DMS53 treated with DMSO at 0.1 percent for 48 hours (cell line): Measurements from ENCODE around the gene FGF14.
"Not testable (repeated sequence)": the region's sequence is repeated elsewhere in the genome, so short reads cannot be mapped to it uniquely, and the experiment has no call there.

ENCODE experiments used
- DNase-seq: peaks from one replicate; lab custom pipeline; 2025; ENCODE audit not compliant: unreplicated experiment; lab: John Stamatoyannopoulos, UW

The FGF14 gene

DNA sequence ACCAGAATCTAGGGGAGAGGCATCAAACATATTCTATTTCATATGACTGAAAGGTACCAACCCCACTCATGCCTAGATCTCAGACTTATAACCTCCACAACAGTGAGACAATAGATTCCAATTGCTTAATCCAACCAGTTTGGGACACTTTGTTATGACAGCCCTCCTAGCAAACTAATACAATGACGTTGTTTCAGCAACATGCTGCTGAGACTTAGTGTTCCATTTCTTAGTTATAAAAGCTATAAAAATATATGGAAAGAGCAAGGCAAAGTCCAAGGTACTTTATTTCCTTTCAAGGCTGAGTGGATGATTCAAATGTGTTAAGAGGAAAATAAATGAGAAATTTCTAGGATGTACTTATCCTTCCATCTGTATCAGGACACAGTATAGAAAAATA lies 352.0 kb downstream of the FGF14 start:
- no peak for DNase-seq

- DNase-seq = no peak
These were observed 356.1 kb downstream of the FGF14 start for GRCh38 chr13:102045731-102046130.

DNA sequence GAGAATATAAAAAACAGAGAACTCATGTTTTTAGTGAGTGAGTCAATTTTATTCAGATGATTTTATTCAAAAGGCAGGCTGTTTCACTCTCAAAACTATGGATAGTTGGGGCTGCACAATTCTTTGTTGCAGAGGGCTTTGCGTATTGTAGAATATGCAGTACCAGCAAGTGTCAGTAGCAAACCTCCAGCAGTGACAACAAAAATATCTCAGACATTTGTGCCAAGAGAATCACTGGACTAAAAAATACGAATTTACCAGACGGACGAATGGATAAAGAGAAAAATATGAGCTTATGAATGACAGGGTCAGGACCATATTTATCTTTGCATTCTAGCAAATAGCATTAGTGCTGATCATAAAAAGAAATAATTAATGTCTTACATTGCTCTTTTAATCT lies 359.1 kb downstream of the FGF14 start:
- no peak for DNase-seq

DNA sequence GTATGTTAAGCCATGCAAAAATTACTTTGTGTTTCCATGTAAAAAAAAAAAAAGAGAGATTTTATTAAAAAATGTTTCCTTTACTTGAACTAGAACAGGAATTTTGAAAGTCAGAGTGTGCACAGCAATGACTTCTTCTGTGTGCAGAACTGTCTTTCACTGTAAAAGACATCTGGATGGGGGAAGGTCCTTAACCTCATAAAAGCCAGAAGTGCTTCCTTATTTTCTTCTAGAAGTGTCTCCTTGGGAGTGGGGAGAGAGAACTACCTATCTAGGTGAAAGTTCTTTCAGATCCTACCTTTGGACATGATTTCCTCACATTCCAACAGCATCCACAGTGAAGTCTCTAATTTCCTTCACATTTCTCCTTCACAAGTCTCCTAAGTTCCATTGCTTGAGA lies 360.3 kb downstream of the FGF14 start:
- DNase-seq = no peak

DNA sequence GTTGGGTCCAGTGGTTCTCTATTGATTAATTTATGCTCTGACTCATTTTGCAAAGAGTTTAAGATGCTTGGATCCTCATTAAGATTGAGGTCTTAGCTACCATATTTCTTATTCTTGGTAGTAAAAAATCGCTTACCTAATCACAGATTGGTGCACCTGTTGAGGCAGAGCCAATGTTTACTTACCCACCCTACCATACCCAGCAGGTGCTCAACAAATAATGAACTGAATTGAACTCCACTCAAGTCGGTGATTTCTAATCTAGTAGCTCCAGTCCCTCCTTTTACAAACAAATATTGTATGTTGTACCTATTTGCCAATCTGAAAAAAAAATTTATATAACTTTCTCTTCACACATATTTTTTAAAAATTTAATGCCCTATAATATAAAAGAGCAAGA lies 361.0 kb downstream of the FGF14 start:
- no peak for DNase-seq

DNA sequence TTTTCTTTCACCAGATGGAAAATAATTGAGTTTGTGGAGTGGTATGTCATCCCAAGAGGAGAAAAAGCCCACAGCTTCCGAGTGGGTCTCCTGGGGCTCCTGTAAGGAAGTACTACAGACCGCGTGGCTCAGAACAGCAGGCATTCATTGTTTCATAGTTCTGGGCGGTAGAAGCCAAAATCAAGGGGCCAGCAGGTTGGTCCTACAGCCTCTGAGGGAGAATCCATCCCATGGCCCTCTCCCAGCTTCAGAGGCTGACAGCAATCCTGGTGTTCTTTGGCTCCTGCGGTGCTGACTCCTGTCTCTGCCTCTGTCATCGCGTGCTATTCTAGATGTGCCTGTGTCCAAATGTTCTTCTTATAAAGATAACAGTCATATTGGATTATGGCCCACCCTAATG lies 362.6 kb downstream of the FGF14 start:
- no peak for DNase-seq

DNA sequence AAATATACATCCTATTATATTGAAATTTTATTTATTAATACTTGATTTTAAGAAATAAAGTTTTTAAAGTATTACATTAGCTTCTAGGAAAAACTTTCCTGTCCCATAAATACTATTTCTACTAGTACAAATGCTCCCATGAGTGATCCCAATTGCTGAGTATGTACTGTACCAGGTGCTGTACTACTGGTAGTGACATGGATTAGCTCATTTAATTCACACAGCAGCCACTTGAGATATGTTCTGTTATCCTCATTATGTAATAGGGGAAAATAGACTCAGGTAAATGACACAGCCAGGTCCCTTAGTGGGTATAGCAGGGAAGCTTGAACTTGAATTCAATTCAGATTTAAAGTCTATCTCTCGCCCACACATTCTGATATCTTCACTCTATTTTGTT lies 363.1 kb downstream of the FGF14 start:
- DNase-seq = no peak

GRCh38 chr13:102035969-102036368 lies 365.9 kb downstream of the FGF14 start:
- DNase-seq = peak; percentile 44

DNA sequence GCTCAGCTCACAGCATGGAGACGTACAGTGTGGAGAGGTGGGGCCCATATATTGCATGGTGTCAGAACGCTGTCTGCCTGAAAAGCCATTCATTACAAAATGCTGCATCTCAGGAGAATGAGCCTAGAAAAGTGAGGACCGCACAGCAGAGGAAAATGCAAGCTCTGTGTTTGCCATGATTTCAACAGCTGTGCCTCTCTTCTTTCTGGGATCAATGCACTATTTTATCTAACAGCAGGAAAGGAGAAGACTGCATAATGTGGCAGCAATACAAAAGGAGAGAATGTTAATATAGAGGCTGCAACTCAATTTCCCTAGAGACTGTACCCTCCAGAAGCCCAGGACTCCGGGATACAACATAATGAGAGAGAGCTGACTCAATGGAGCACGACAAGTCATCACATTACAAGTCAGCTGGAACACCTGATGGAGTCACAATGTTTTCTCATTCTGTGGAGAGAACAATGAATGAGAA lies 368.0 kb downstream of the FGF14 start:
- DNase-seq = peak; percentile 46

DNA sequence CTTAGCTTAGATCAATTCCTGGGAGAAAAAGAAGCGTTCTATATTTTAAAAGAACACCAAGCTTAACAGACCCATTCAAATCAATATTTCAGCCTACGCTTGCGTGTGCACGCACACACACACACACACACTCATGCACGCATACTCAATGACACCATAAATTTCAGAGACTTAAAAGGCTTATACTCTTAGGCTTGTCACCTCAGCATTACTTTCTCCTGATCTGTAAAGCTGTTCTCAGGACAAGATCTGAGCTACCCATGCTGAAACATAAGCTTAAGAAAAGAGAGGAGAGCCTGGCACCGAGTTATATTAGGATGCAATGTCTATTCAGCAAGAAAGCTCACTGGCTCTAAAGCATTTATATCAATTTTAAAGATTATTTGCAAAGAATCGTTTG lies 368.5 kb downstream of the FGF14 start:
- no peak for DNase-seq

- DNase-seq = no peak
These were observed 373.0 kb downstream of the FGF14 start for GRCh38 chr13:102028868-102029267.

- DNase-seq = no peak
These were observed 373.6 kb downstream of the FGF14 start for GRCh38 chr13:102028206-102028605.

GRCh38 chr13:102021777-102022176 lies 380.1 kb downstream of the FGF14 start:
- DNase-seq = no peak

- no peak for DNase-seq
These were observed 381.1 kb downstream of the FGF14 start for GRCh38 chr13:102020611-102021216.

- DNase-seq = no peak
These were observed 383.1 kb downstream of the FGF14 start for GRCh38 chr13:102018716-102019115.

GRCh38 chr13:102017248-102017647 lies 384.6 kb downstream of the FGF14 start:
- no peak for DNase-seq

GRCh38 chr13:102012299-102013293 lies 389.3 kb downstream of the FGF14 start:
- no peak for DNase-seq

- DNase-seq = not testable (repeated sequence)
These were observed 390.4 kb downstream of the FGF14 start for GRCh38 chr13:102011455-102011854.

DNA sequence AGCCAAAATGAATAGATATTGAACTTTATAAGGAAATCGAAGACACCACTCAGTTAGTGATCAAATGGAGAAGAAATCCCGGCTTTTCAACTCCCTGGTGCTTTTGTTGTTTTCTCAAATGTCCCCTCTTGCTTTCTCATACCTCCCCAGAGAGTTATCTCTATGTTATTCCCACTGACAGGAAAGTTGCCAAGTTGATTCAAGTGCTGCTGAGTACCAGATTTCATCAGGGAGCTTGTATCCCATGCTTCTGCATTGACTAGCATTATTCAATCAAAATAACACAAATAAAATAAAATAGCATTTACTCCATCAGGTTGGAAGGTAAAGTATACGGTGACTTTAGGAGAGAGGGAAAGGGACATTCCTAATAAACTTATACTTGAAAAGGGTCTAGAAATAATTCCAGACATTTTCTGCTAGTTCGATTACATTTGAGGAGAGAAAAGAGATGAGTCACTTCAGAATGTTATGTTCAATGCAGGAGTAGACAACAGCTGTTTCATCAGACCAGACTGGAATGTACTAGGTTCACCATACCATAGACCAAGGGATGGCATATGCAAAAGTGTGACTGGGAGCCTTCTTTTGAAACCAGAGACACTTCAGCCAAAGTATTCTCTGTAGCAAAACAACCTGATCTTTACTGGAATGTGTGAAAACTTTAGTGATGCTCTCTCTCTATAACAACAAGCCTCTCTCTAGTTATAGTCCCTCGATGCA lies 397.8 kb downstream of the FGF14 start:
- DNase-seq = no peak

- DNase-seq = no peak
These were observed 399.6 kb downstream of the FGF14 start for GRCh38 chr13:102002287-102002686.

DNA sequence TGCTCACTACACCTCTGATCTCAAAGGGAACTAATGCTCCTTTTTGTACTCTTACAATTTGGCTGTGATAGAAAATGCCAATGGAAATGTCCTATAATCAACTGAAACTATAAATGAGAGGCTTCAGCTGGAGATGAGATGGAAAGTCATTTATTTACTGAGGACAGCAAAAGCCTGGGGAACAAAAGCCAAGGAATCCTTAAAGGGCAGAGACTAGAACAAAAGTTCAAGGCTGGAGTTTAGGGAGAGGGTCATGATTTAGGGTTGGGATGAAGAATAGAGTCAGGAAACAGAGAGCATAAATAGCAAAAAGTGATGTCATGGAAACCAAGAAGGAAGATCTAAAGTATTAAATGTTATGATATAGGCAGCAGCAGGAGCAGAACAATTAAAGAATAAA lies 401.1 kb downstream of the FGF14 start:
- no peak for DNase-seq

DNA sequence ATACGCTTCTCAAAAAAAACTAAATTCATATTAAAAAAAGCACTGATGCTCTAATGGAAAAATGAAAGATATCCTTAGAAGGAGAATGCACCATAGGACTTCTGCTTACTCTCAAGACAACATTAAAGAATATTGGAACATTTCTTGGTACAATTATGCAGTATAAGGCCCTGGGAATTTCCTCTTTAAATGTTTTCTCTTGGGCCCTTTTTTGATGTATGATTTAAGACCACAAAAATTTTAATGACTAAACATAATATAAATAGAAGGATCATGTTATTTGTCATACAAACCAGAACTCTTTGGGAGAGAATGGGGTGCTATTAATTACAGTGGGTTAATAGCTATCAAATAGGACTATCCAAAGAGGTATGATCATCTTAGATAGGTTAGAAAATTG lies 403.7 kb downstream of the FGF14 start:
- no peak for DNase-seq
